ENCODE data around the gene NOC4L.

- TF ChIP-seq ZNF274 (IDR thresholded peaks at IDR 0.05; ENCODE audit: low read depth, low read length), result no peak
- TF ChIP-seq SUZ12 (IDR thresholded peaks at IDR 0.05; ENCODE audit: extremely low read depth, insufficient read depth, insufficient read length), result no peak
Measured at GRCh38 chr12:132147423-132148367, 3.4 kb downstream of the NOC4L start.

Data from NT2/D1 (cell line).